HEK293 (cell line): ENCODE data around the gene OR10H3.

Experiments used
- CTCF ChIA-PET: fragments of 350-600 bp; formaldehyde crosslinking; extraction: SDS; loops from one replicate; lab custom pipeline; 2021; ENCODE audit warnings: antibody characterized with exemption; lab: Yijun Ruan, JAX
- POLR2A ChIA-PET: fragments of 300-600 bp; formaldehyde crosslinking; extraction: SDS; loops from one replicate; lab custom pipeline; 2020; ENCODE audit warnings: antibody characterized with exemption, inconsistent platforms; lab: Yijun Ruan, JAX
- H3K27ac ChIP-seq: fragments of 200-500 bp; sonication (Bioruptor generic); 2 replicates; pipeline ENCODE4 v1.5.1; 2014; ENCODE audit warnings: low read depth, low read length, control low read depth, inconsistent platforms; ENCODE audit errors: extremely low read depth
- H3K36me3 ChIP-seq, 2 experiments: fragments of 200-500 bp in 1 of 2; sonication (Bioruptor generic) in 1 of 2; 1 replicate in 1 of 2; 2 replicates in 1 of 2; pipeline ENCODE4 v1.5.1; 2014 to 2017; ENCODE audit warnings: inconsistent platforms in 2 of 2, low read length in 2 of 2; ENCODE audit not compliant: control insufficient read depth in 2 of 2, insufficient read depth in 1 of 2
- H3K4me1 ChIP-seq: fragments of 200-500 bp; sonication (Bioruptor generic); 2 replicates; pipeline ENCODE4 v1.5.1; 2014; ENCODE audit warnings: mild to moderate bottlenecking, low read length, inconsistent platforms; ENCODE audit not compliant: control insufficient read depth, insufficient read depth
- H3K4me3 ChIP-seq: 2 replicates; pipeline ENCODE4 v1.5.1; 2011; ENCODE audit warnings: low read depth, mild to moderate bottlenecking, control low read depth, low read length, moderate library complexity
- H3K9me3 ChIP-seq: fragments of 200-500 bp; sonication (Bioruptor generic); 2 replicates; pipeline ENCODE4 v1.5.1; 2014; ENCODE audit warnings: low read depth, low read length, inconsistent platforms; ENCODE audit not compliant: control insufficient read depth, insufficient read depth
- ELK4 ChIP-seq: IDR thresholded peaks from 2 replicates; pipeline ENCODE4 v1.6.1; 2011; ENCODE audit warnings: mild to moderate bottlenecking, low read depth, low read length, borderline replicate concordance
- KLF10 ChIP-seq: fragments of 450-650 bp; IDR thresholded peaks from 2 replicates; pipeline ENCODE4 v1.5.1; 2018; ENCODE audit warnings: missing biosample characterization, mild to moderate bottlenecking, missing genetic modification characterization
- KLF7 ChIP-seq: fragments of 450-650 bp; formaldehyde crosslinking; IDR thresholded peaks from 2 replicates; pipeline ENCODE4 v1.5.1; 2016; ENCODE audit warnings: missing biosample characterization, missing genetic modification characterization, borderline replicate concordance
- OSR2 ChIP-seq: fragments of 450-650 bp; formaldehyde crosslinking; IDR thresholded peaks from 2 replicates; pipeline ENCODE4 v1.5.1; 2016; ENCODE audit warnings: missing biosample characterization, missing genetic modification characterization
- SCRT1 ChIP-seq: fragments of 450-650 bp; formaldehyde crosslinking; IDR thresholded peaks from 2 replicates; pipeline ENCODE4 v1.5.1; 2016; ENCODE audit warnings: missing biosample characterization, missing genetic modification characterization, borderline replicate concordance
- SP3 ChIP-seq: fragments of 450-650 bp; formaldehyde crosslinking; IDR thresholded peaks from 2 replicates; pipeline ENCODE4 v1.5.1; 2016; ENCODE audit warnings: missing biosample characterization, missing genetic modification characterization
- ZBTB49 ChIP-seq: fragments of 450-650 bp; formaldehyde crosslinking; IDR thresholded peaks from 2 replicates; pipeline ENCODE4 v1.5.1; 2016; ENCODE audit warnings: missing biosample characterization, missing genetic modification characterization, low read depth
- ZNF121 ChIP-seq: fragments of 450-650 bp; formaldehyde crosslinking; IDR thresholded peaks from 2 replicates; pipeline ENCODE4 v1.5.1; 2016; ENCODE audit warnings: missing biosample characterization, missing genetic modification characterization
- ZNF19 ChIP-seq: fragments of 450-650 bp; formaldehyde crosslinking; IDR thresholded peaks from 2 replicates; pipeline ENCODE4; 2016; ENCODE audit warnings: missing biosample characterization, missing genetic modification characterization, low read depth
- ZNF211 ChIP-seq: fragments of 450-650 bp; formaldehyde crosslinking; IDR thresholded peaks from 2 replicates; pipeline ENCODE4 v1.5.1; 2016; ENCODE audit warnings: low read depth, missing biosample characterization, missing genetic modification characterization
- ZNF274 ChIP-seq, 2 experiments: fragments of 200-500 bp in 1 of 2; fragments of 450-650 bp in 1 of 2; sonication (Bioruptor generic) in 1 of 2; formaldehyde crosslinking in 1 of 2; IDR thresholded peaks; 2 replicates each; pipeline versions ENCODE4 v1.5.1 to v1.6.1; 2014 to 2016; ENCODE audit warnings: borderline replicate concordance in 1 of 2, inconsistent platforms in 1 of 2, low read length in 1 of 2, missing biosample characterization in 1 of 2, missing genetic modification characterization in 1 of 2
- ZNF426 ChIP-seq: fragments of 450-650 bp; formaldehyde crosslinking; IDR thresholded peaks from 2 replicates; pipeline ENCODE4 v1.5.1; 2017; ENCODE audit warnings: missing biosample characterization, missing genetic modification characterization, mild to moderate bottlenecking, inconsistent platforms, moderate library complexity
- ZNF514 ChIP-seq: fragments of 450-650 bp; formaldehyde crosslinking; IDR thresholded peaks from 2 replicates; pipeline ENCODE4 v1.5.1; 2016; ENCODE audit warnings: missing biosample characterization, missing genetic modification characterization
- ZNF530 ChIP-seq: fragments of 450-650 bp; formaldehyde crosslinking; IDR thresholded peaks from 2 replicates; pipeline ENCODE4 v1.5.1; 2016; ENCODE audit warnings: low read depth, missing biosample characterization, missing genetic modification characterization
- ZNF544 ChIP-seq: fragments of 450-650 bp; formaldehyde crosslinking; IDR thresholded peaks from 2 replicates; pipeline ENCODE4 v1.5.0; 2017; ENCODE audit warnings: missing biosample characterization, missing genetic modification characterization
- ZNF558 ChIP-seq: fragments of 450-650 bp; formaldehyde crosslinking; IDR thresholded peaks from 2 replicates; pipeline ENCODE4 v1.5.1; 2016; ENCODE audit warnings: missing biosample characterization, missing genetic modification characterization
- ZNF580 ChIP-seq: fragments of 450-650 bp; formaldehyde crosslinking; IDR thresholded peaks from 2 replicates; pipeline ENCODE4 v1.5.1; 2016; ENCODE audit warnings: missing biosample characterization, missing genetic modification characterization
- ZNF596 ChIP-seq: fragments of 450-650 bp; IDR thresholded peaks from 2 replicates; pipeline ENCODE4 v1.5.0; 2018; ENCODE audit warnings: missing biosample characterization, mild to moderate bottlenecking, missing genetic modification characterization, moderate library complexity
- ZNF654 ChIP-seq: fragments of 450-650 bp; formaldehyde crosslinking; IDR thresholded peaks from 2 replicates; pipeline ENCODE4 v1.5.1; 2016; ENCODE audit warnings: low read depth, missing biosample characterization, missing genetic modification characterization
- ZNF768 ChIP-seq: fragments of 450-650 bp; formaldehyde crosslinking; IDR thresholded peaks from 2 replicates; pipeline ENCODE4 v1.5.1; 2018; ENCODE audit warnings: missing biosample characterization, mild to moderate bottlenecking, missing genetic modification characterization
- ZNF785 ChIP-seq: fragments of 450-650 bp; formaldehyde crosslinking; IDR thresholded peaks from 2 replicates; pipeline ENCODE4 v1.5.1; 2016; ENCODE audit warnings: missing biosample characterization, missing genetic modification characterization
- ZNF792 ChIP-seq: fragments of 450-650 bp; formaldehyde crosslinking; IDR thresholded peaks from 2 replicates; pipeline ENCODE4 v1.5.1; 2016; ENCODE audit warnings: missing biosample characterization, missing genetic modification characterization
- ZNF837 ChIP-seq: fragments of 450-650 bp; formaldehyde crosslinking; IDR thresholded peaks from 2 replicates; pipeline ENCODE4 v1.5.1; 2016; ENCODE audit warnings: missing biosample characterization, missing genetic modification characterization

The OR10H3 gene

GRCh38 chr19:15775249-15775648 is 37.5 kb downstream of the OR10H3 start:
- H3K27ac ChIP-seq, result no peak overlapping the region
- CTCF ChIA-PET, result interaction anchor here (0.5 kb wide), 1 partner anchor 1605 kb away, joined by 3 read pairs; no protein-coding TSS in a partner anchor
- POLR2A ChIA-PET, result no interaction called here

GRCh38 chr19:15776264-15776663 is 38.5 kb downstream of the OR10H3 start:
- Histone ChIP-seq H3K9me3 (no peaks in the 10 kb centered on the region), H3K36me3 (no peaks in the 10 kb centered on the region), H3K27ac (no peak overlapping the region), H3K4me1 (no peaks in the 10 kb centered on the region), H3K4me3 (no peak overlapping the region)
- CTCF ChIA-PET, result no interaction called here
- no peak for TF ChIP-seq SCRT1 (tag by site-specific recombination)
- no peak for TF ChIP-seq ZNF426 (tag by site-specific recombination)
- no peak for TF ChIP-seq ZNF19
- TF ChIP-seq ZNF544 (tag by site-specific recombination), result no peak
- no peak for TF ChIP-seq KLF10
- TF ChIP-seq ZNF792, result no peak
- TF ChIP-seq ZNF558 (tag by site-specific recombination), result no peak
- no peak for TF ChIP-seq ZNF514 (tag by site-specific recombination)
- no peak for TF ChIP-seq ZNF768 (tag by site-specific recombination)
- no peak for TF ChIP-seq ZNF580
- TF ChIP-seq ZNF274 (IDR thresholded peaks at IDR 0.05; ENCODE audit: low read length), result no peak
- no peak for TF ChIP-seq ZNF274 (tag by site-specific recombination; IDR thresholded peaks at IDR 0.05; ENCODE audit: borderline replicate concordance)
- TF ChIP-seq ZNF211 (tag by site-specific recombination), result no peak
- TF ChIP-seq SP3, result no peak
- TF ChIP-seq ZNF654, result no peak
- TF ChIP-seq ELK4, result no peak
- no peak for TF ChIP-seq ZNF785 (tag by site-specific recombination)
- no peak for TF ChIP-seq KLF7 (tag by site-specific recombination)
- TF ChIP-seq ZNF596, result no peak
- TF ChIP-seq ZNF837 (tag by site-specific recombination), result no peak
- POLR2A ChIA-PET, result no interaction called here

More at GRCh38 chr19:15775249-15775648, 37.5 kb downstream of the OR10H3 start:
- Histone ChIP-seq H3K36me3 (no peaks in the 10 kb centered on the region), H3K9me3 (no peaks in the 10 kb centered on the region), H3K4me1 (no peaks in the 10 kb centered on the region), H3K4me3 (no peak overlapping the region)
- TF ChIP-seq ZNF121 (no peak), OSR2 (tag by site-specific recombination) (no peak), ZBTB49 (no peak), ZNF530 (tag by site-specific recombination) (no peak)
